GM12873 (cell line): ENCODE results near the gene DNM1L.

Experiments
- TF ChIP-seq, protein P1 (sequence below): IDR thresholded peaks from 2 replicates; pipeline ENCODE4 v1.5.1; 2012; ENCODE audit warnings: low read depth, mild to moderate bottlenecking, moderate library complexity, low read length, control low read depth; ENCODE audit not compliant: insufficient read depth; ENCODE audit errors: missing control alignments

Gene DNM1L

DNA sequence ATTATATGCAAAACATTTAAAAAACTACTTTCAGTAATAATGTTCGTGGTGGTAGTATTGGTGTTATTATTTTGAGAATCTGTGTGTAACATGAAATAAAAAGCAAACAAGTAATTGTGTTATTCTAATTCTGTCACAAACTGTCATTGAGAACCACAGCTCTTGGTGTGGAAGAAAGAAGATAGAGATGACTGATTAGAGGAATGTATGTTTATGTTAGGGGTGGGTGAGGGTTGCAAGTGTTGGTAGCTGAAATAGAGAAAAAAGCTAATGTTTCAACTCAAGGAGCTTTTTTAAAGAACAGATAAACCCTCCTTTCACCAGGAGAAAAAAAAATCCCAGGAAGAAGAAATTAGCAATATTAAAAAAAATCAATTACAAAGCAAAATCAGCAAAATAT, 18.3 kb downstream of the DNM1L start:
- TF ChIP-seq, protein P1, sequence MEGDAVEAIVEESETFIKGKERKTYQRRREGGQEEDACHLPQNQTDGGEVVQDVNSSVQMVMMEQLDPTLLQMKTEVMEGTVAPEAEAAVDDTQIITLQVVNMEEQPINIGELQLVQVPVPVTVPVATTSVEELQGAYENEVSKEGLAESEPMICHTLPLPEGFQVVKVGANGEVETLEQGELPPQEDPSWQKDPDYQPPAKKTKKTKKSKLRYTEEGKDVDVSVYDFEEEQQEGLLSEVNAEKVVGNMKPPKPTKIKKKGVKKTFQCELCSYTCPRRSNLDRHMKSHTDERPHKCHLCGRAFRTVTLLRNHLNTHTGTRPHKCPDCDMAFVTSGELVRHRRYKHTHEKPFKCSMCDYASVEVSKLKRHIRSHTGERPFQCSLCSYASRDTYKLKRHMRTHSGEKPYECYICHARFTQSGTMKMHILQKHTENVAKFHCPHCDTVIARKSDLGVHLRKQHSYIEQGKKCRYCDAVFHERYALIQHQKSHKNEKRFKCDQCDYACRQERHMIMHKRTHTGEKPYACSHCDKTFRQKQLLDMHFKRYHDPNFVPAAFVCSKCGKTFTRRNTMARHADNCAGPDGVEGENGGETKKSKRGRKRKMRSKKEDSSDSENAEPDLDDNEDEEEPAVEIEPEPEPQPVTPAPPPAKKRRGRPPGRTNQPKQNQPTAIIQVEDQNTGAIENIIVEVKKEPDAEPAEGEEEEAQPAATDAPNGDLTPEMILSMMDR, result no peak

- TF ChIP-seq, protein P1, result no peak
Observed at GRCh38 chr12:32698285-32698684, 19.2 kb downstream of the DNM1L start.

GRCh38 chr12:32702473-32702872, 23.4 kb downstream of the DNM1L start:
- TF ChIP-seq, protein P1, result no peak

DNA sequence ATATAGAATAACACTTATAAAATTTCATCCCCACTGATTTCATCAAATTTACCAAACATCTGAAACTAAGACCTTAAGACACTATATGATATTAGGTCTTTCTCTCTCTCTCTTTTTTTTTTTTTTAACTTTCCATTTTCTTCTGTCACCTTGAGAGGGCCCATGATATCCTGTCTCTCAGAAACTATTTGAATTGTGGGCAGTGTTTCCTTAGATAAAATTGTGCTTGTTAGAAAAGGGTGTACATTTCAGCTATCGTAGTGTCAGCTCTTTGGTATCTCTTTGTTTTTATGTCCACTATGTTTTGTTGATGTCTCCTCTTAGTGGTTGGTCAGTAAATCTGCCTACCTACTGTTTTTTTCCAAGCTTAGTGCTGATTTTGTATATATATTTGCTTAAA, 23.8 kb downstream of the DNM1L start:
- TF ChIP-seq, protein P1, result no peak

DNA sequence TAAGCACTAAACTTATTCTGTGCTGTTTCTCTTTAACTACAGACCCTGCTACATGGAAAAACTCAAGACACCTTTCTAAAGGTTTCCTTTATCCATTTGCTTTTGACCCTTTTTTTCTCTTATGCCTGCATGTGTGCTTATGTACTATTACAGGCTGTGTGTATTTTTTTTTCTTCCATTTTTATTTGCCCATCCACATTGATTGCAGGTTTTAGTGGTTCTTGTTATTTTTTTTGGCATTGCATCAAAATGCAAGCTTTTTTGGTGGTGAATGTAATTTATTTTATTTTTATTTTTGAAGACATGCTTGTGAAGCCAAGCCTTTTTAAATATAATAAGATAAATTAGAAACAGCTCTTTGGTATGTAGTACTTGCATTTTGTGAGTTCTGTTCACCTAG, 26.7 kb downstream of the DNM1L start:
- TF ChIP-seq, protein P1, result no peak

DNA sequence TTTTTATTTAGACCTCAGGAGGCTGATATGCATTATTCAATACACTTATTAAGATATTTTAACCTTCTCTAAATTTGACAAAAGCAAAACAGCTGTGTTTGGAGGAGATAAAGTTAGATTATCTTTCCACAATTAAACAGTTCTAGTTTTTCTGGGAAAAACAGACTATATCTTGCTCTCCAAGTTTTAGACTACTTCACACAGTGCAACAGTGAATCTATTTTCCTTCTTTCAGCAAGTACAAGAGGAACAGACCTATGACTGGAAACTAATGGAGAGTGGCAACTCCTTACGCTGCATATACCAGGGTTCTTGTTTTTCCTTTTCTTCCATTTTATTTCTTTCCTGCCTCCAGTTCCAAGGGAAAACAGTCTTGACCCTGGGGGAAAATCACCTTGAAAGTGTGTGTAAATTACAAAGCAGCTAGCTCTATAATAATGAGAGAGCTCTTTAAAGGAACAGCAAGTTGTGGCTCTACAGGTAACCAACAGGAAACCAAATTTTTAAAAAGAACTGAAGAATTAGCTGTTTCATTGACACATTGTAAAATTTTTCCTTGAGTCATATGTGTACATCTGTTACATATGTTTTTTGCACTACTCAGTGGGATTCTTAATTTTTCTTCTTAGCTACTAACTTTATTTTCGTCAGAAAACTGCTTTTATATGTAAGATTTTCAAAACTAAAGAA, 27.4 kb downstream of the DNM1L start:
- TF ChIP-seq, protein P1, result no peak

DNA sequence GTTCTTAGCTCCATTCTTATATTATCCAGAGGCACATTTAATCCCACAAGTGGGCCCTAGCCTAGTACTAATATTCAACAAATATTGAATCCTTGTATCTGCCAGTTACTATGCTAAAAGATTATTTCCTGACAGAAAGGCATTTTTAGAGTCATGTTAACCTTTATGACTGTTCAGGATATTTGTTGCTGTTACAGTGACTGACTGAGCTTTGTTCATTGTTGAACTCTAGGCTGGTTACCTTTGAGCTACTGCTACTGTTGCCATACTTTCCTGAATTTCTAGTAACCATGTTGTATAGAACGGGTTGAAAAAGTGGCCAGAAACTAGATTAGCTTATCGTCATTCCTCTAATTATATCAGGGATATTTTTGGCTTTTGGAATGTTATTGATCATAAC, 29.8 kb downstream of the DNM1L start:
- TF ChIP-seq, protein P1, result no peak
